ENCODE data around the gene ELMO1.

Gene ELMO1

DNA sequence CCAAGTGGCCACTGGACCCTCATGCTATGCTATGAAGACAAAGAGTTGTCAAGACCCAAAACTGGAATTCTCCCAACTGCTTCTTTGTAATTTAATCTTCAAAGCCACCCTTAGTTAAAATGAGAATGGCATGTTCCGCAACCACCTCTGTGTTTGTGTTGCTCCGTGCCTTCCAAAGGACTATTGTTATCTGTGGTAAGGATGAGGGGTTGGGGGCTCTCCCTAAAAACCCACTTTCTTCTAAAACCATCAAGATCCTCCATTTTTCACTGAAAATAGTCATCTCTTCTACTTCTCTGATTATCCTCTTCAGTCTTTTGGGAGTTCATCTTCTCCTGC is 502.3 kb downstream of the ELMO1 start:
- no peaks in the 10 kb centered on the region for H3K9me3 ChIP-seq (ENCODE audit: control insufficient read depth in 2 of 2, low read length in 2 of 2)
- H3K36me3 ChIP-seq (ENCODE audit: control insufficient read depth in 2 of 2, insufficient read depth in 2 of 2, low read length in 2 of 2) = no peaks in the 10 kb centered on the region
- peaks cover 4 to 5% of the 10 kb centered on the region in 2 donors for H3K4me1 ChIP-seq (ENCODE audit: control insufficient read depth in 2 of 2, insufficient read depth in 2 of 2, low read length in 2 of 2)
- no peaks in the 10 kb centered on the region for H3K27me3 ChIP-seq (ENCODE audit: control insufficient read depth in 2 of 2, insufficient read depth in 2 of 2, low read length in 2 of 2)
- no peak overlapping the region for H3K27ac ChIP-seq (ENCODE audit: low read depth in 2 of 2, low read length in 2 of 2)
- no peak overlapping the region for H3K9ac ChIP-seq (ENCODE audit: low read depth in 1 of 2, low read length in 2 of 2)
- no peak overlapping the region for H3K4me3 ChIP-seq (ENCODE audit: low read length in 2 of 2)

DNA sequence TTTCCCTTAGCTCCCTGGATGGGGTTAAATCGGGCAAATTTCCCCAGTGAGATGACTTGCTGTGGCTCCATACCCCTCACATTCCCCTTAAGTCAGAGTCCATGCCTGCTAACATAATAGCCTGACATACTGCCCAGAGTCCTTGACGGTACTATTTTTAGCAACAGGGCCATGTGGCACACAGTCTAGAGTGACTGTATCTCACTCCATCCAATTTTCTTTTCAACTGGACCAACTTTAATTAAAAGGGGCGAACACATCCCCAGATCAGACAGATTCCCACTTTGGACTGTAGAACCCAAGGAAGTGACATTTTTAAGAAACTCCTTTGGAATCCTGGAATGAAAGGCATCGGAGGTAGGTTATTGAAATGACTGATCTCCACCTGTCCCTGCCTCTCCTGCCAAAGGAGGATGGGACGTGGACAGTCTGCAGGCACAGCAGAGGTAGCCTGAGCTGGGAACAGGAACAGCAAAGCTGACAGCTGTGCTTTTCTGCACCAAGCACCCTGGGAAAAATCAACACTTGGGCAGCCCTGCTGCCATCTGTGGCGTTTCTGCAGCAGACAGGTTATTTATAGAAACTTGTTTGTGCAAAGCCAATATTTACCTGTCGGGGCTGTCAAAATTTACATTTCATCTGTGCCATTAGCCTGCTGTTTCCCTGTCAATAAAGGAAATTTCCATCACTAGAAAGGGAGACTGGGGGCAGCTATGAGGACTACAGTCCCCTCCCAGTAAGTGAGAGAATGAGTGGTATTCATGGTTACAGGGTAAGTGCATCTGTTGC is 502.9 kb downstream of the ELMO1 start:
- H3K4me1 ChIP-seq (ENCODE audit: control insufficient read depth in 2 of 2, insufficient read depth in 2 of 2, low read length in 2 of 2) = peaks cover 4 to 5% of the 10 kb centered on the region in 2 donors
- no peaks in the 10 kb centered on the region for H3K9me3 ChIP-seq (ENCODE audit: control insufficient read depth in 2 of 2, low read length in 2 of 2)
- no peak overlapping the region for H3K4me3 ChIP-seq (ENCODE audit: low read length in 2 of 2)
- peak overlapping the region; percentile 26 to 40 for H3K27ac ChIP-seq (ENCODE audit: low read depth in 2 of 2, low read length in 2 of 2)
- H3K27me3 ChIP-seq (ENCODE audit: control insufficient read depth in 2 of 2, insufficient read depth in 2 of 2, low read length in 2 of 2) = no peaks in the 10 kb centered on the region
- H3K9ac ChIP-seq (ENCODE audit: low read depth in 1 of 2, low read length in 2 of 2) = no peak overlapping the region
- H3K36me3 ChIP-seq (ENCODE audit: control insufficient read depth in 2 of 2, insufficient read depth in 2 of 2, low read length in 2 of 2) = no peaks in the 10 kb centered on the region

DNA sequence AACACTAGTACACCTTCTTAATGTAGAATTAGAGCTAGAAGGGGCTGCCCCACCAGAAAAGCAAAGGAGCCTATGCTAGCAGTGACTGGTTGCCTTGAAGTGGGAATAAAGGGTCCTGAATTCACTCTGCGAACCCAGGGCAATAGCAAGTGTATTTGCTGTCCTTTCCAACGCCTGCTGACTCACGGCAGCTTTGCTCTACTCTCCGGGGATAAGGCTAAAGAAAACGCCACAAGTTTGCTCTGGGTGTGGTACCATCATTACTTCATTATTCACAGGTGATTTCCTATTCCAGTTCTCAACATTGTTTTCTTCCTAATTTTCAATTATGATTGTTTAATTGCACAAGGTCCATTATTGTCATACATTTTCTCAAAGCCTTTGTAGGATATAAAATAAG is 503.8 kb downstream of the ELMO1 start:
- Histone ChIP-seq H3K4me1 (ENCODE audit: control insufficient read depth in 2 of 2, insufficient read depth in 2 of 2, low read length in 2 of 2) (peaks cover 4 to 5% of the 10 kb centered on the region in 2 donors), H3K9me3 (ENCODE audit: control insufficient read depth in 2 of 2, low read length in 2 of 2) (no peaks in the 10 kb centered on the region), H3K27me3 (ENCODE audit: control insufficient read depth in 2 of 2, insufficient read depth in 2 of 2, low read length in 2 of 2) (no peaks in the 10 kb centered on the region), H3K4me3 (ENCODE audit: low read length in 2 of 2) (no peak overlapping the region), H3K9ac (ENCODE audit: low read depth in 1 of 2, low read length in 2 of 2) (no peak overlapping the region), H3K36me3 (ENCODE audit: control insufficient read depth in 2 of 2, insufficient read depth in 2 of 2, low read length in 2 of 2) (no peaks in the 10 kb centered on the region), H3K27ac (ENCODE audit: low read depth in 2 of 2, low read length in 2 of 2) (peak overlapping the region; percentile 7 to 35)

DNA sequence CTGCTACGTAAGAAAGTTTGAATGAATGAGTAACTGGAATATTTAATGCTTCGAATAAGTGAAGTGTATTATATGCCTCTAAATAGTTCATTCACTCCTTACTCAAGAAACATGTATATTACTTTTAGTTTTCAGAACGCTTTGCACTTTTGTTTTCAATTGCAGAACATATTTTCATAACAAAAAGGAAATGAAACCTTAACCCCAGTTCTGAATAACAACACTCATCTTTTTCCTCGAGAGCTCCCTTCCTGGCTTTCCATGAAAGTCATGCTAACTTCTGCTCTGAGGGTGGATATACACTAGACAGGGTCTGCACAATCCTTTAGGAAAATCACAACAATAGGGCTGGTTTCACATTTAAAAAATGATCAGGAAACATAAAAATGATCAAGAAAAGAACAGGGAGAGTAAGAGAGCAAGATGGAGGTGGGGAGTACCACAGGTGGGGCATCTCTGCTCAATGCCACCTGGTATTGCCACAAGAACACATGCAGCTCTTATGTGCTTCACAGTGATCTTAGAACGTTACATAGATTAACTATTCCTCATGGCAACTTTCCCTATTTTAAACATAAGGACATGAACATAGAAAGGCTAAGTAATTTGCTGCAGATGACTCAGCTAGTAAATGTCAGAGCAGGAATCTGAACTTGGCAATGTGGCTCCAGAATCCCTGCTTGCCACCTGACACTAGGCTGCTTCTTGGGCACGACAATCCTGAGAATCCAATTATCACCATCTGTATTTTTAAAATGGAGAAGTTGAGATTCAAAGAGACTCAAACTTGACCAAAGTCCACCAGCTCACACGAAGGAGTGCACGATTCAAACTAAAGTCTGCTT is 504.9 kb downstream of the ELMO1 start:
- Histone ChIP-seq H3K27me3 (ENCODE audit: control insufficient read depth in 2 of 2, insufficient read depth in 2 of 2, low read length in 2 of 2) (no peaks in the 10 kb centered on the region), H3K9me3 (ENCODE audit: control insufficient read depth in 2 of 2, low read length in 2 of 2) (peaks cover 0 to 6% of the 10 kb centered on the region in 2 donors), H3K36me3 (ENCODE audit: control insufficient read depth in 2 of 2, insufficient read depth in 2 of 2, low read length in 2 of 2) (no peaks in the 10 kb centered on the region), H3K27ac (ENCODE audit: low read depth in 2 of 2, low read length in 2 of 2) (peak overlapping the region in 1 of 2 donors; percentile 7), H3K4me3 (ENCODE audit: low read length in 2 of 2) (no peak overlapping the region), H3K4me1 (ENCODE audit: control insufficient read depth in 2 of 2, insufficient read depth in 2 of 2, low read length in 2 of 2) (peaks cover 4 to 5% of the 10 kb centered on the region in 2 donors), H3K9ac (ENCODE audit: low read depth in 1 of 2, low read length in 2 of 2) (no peak overlapping the region)

DNA sequence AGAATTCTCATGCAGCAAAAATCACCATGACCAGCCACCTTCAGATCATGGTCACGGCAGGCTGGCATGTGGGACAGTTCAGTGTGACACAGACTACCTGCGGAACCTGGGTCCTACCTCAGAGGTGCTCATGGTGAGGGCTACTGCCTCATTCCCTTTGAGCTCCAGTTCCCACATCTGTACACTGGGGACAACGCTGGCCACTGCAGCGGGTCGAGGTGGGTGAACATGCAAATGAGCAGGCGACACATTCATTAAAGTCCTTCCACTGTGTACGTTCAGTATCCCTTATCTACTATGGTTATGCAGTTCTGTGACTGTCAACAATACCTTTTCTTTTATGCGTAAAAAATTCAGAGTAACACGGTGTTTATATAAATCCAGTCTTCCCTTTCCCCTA is 505.7 kb downstream of the ELMO1 start:
- Histone ChIP-seq H3K9me3 (ENCODE audit: control insufficient read depth in 2 of 2, low read length in 2 of 2) (peaks cover 3 to 6% of the 10 kb centered on the region in 2 donors), H3K36me3 (ENCODE audit: control insufficient read depth in 2 of 2, insufficient read depth in 2 of 2, low read length in 2 of 2) (no peaks in the 10 kb centered on the region), H3K27me3 (ENCODE audit: control insufficient read depth in 2 of 2, insufficient read depth in 2 of 2, low read length in 2 of 2) (no peaks in the 10 kb centered on the region), H3K9ac (ENCODE audit: low read depth in 1 of 2, low read length in 2 of 2) (no peak overlapping the region), H3K4me1 (ENCODE audit: control insufficient read depth in 2 of 2, insufficient read depth in 2 of 2, low read length in 2 of 2) (peaks cover 4 to 5% of the 10 kb centered on the region in 2 donors), H3K27ac (ENCODE audit: low read depth in 2 of 2, low read length in 2 of 2) (no peak overlapping the region), H3K4me3 (ENCODE audit: low read length in 2 of 2) (no peak overlapping the region)

DNA sequence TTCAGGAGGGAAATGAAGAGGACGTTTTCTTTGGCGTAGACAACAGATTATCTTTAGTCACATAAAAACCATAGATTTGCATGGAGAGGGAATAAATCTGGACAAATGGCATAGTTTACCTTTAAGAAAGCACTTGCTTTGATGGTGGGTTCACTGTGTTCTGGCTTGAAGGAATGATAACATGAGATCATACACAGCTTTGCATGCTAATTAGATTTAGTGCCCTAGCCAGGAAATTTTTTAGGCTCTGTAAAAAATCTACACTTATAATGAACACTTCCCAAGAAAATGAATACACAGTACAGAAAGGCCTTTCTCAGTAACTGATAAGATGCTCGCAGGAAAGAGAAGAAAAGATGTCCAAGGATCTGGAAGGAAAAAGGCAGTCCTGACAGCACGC is 506.1 kb downstream of the ELMO1 start:
- Histone ChIP-seq H3K36me3 (ENCODE audit: control insufficient read depth in 2 of 2, insufficient read depth in 2 of 2, low read length in 2 of 2) (no peaks in the 10 kb centered on the region), H3K4me3 (ENCODE audit: low read length in 2 of 2) (no peak overlapping the region), H3K9me3 (ENCODE audit: control insufficient read depth in 2 of 2, low read length in 2 of 2) (peaks cover 6 to 7% of the 10 kb centered on the region in 2 donors), H3K27me3 (ENCODE audit: control insufficient read depth in 2 of 2, insufficient read depth in 2 of 2, low read length in 2 of 2) (no peaks in the 10 kb centered on the region), H3K27ac (ENCODE audit: low read depth in 2 of 2, low read length in 2 of 2) (no peak overlapping the region), H3K9ac (ENCODE audit: low read depth in 1 of 2, low read length in 2 of 2) (no peak overlapping the region), H3K4me1 (ENCODE audit: control insufficient read depth in 2 of 2, insufficient read depth in 2 of 2, low read length in 2 of 2) (peaks cover 4 to 5% of the 10 kb centered on the region in 2 donors)

DNA sequence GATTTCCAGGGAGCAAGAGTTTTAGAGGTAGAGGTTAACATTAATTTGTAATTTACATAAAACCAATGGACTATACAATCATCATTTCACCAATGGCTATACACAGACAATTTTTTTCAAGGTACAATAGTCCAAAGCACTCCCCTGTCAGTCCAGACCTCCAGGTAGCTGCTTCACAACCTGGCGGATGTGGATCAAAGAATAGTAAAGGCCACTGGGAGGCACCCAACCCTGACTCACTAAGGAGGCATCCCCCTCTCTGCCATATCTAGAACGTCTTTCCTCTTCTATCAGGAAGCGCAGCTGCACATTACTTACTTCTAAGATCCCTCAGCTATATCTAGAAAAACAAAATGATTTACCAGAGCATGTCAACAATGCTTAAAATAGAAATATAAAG is 506.6 kb downstream of the ELMO1 start:
- Histone ChIP-seq H3K27ac (ENCODE audit: low read depth in 2 of 2, low read length in 2 of 2) (no peak overlapping the region), H3K4me3 (ENCODE audit: low read length in 2 of 2) (no peak overlapping the region), H3K9ac (ENCODE audit: low read depth in 1 of 2, low read length in 2 of 2) (no peak overlapping the region), H3K4me1 (ENCODE audit: control insufficient read depth in 2 of 2, insufficient read depth in 2 of 2, low read length in 2 of 2) (peaks cover 4 to 5% of the 10 kb centered on the region in 2 donors), H3K9me3 (ENCODE audit: control insufficient read depth in 2 of 2, low read length in 2 of 2) (peaks cover 10 to 12% of the 10 kb centered on the region in 2 donors), H3K36me3 (ENCODE audit: control insufficient read depth in 2 of 2, insufficient read depth in 2 of 2, low read length in 2 of 2) (no peaks in the 10 kb centered on the region), H3K27me3 (ENCODE audit: control insufficient read depth in 2 of 2, insufficient read depth in 2 of 2, low read length in 2 of 2) (no peaks in the 10 kb centered on the region)

DNA sequence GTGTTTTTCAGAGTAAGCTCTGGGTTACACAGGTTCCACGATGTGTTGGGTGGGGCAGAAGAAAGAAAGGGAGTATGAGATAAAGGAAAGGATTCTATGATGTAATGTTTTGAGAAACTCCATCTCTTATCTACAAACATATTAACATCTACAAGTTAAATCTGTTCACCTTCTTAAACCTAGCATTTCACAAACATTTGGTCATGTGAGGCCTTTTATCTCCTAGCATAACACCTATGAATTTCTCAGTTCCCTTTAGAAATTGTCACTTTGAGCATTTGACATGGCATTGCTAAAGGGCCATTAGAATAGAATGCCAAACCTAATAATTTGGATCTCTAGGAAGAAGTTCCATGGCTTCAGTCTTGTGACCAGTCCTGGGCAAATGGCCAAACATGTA is 507.3 kb downstream of the ELMO1 start:
- H3K4me3 ChIP-seq (ENCODE audit: low read length in 2 of 2) = no peak overlapping the region
- H3K27ac ChIP-seq (ENCODE audit: low read depth in 2 of 2, low read length in 2 of 2) = no peak overlapping the region
- H3K4me1 ChIP-seq (ENCODE audit: control insufficient read depth in 2 of 2, insufficient read depth in 2 of 2, low read length in 2 of 2) = peaks cover 4% of the 10 kb centered on the region in 2 donors
- peaks cover 11 to 13% of the 10 kb centered on the region in 2 donors for H3K9me3 ChIP-seq (ENCODE audit: control insufficient read depth in 2 of 2, low read length in 2 of 2)
- no peak overlapping the region for H3K9ac ChIP-seq (ENCODE audit: low read depth in 1 of 2, low read length in 2 of 2)
- no peaks in the 10 kb centered on the region for H3K27me3 ChIP-seq (ENCODE audit: control insufficient read depth in 2 of 2, insufficient read depth in 2 of 2, low read length in 2 of 2)
- no peaks in the 10 kb centered on the region for H3K36me3 ChIP-seq (ENCODE audit: control insufficient read depth in 2 of 2, insufficient read depth in 2 of 2, low read length in 2 of 2)

DNA sequence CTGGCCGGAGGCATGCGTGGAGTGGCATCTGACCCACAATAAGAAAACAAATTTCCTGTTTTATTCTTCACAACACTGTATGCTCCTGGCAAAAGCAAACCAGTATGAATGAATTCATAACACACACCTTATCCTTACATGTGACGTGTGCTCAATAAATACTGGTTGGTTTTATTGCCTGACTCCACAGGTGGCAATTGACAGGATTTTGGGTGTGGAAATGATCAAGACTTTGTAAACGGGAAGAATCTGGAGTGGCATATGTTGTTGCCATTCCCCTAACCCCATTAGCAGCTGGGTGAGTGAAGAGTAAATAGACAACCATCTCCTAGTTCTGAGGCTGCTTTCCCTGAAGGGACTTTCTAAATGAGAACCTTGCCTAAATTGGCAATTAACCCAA is 508.8 kb downstream of the ELMO1 start:
- no peak overlapping the region for H3K9ac ChIP-seq (ENCODE audit: low read depth in 1 of 2, low read length in 2 of 2)
- H3K4me3 ChIP-seq (ENCODE audit: low read length in 2 of 2) = no peak overlapping the region
- no peaks in the 10 kb centered on the region for H3K27me3 ChIP-seq (ENCODE audit: control insufficient read depth in 2 of 2, insufficient read depth in 2 of 2, low read length in 2 of 2)
- H3K4me1 ChIP-seq (ENCODE audit: control insufficient read depth in 2 of 2, insufficient read depth in 2 of 2, low read length in 2 of 2) = peaks cover 3 to 4% of the 10 kb centered on the region in 2 donors
- H3K27ac ChIP-seq (ENCODE audit: low read depth in 2 of 2, low read length in 2 of 2) = no peak overlapping the region
- H3K36me3 ChIP-seq (ENCODE audit: control insufficient read depth in 2 of 2, insufficient read depth in 2 of 2, low read length in 2 of 2) = no peaks in the 10 kb centered on the region
- H3K9me3 ChIP-seq (ENCODE audit: control insufficient read depth in 2 of 2, low read length in 2 of 2) = peaks cover 16% of the 10 kb centered on the region in 2 donors

Measured in mucosa of rectum (tissue), 2 donors.